ENCODE measurements around the gene CALN1.

CALN1 gene

GRCh38 chr7:72254455-72254854 is 157.7 kb downstream of the CALN1 start:
- DNase-seq, result no peak
- Histone ChIP-seq H3K79me2 (ENCODE audit: low read length) (no peaks in the 10 kb centered on the region), H4K20me1 (ENCODE audit: insufficient read depth, low read length) (no peaks in the 10 kb centered on the region), H3K36me3 (replicated peaks; ENCODE audit: insufficient read depth, low read length) (no peaks in the 10 kb centered on the region), H3K4me3 (ENCODE audit: low read length) (no peak overlapping the region), H3K9ac (ENCODE audit: low read length) (no peak overlapping the region), H3F3A (ENCODE audit: insufficient read depth, low read length) (no peaks in the 10 kb centered on the region), H3K9me3 (replicated peaks; ENCODE audit: insufficient read depth, low read length) (no peaks in the 10 kb centered on the region), H3K9me2 (replicated peaks; ENCODE audit: insufficient read depth, low read length) (no peaks in the 10 kb centered on the region), H3K4me1 (ENCODE audit: low read length) (no peaks in the 10 kb centered on the region), H3K27me3 (replicated peaks; ENCODE audit: insufficient read depth, low read length) (no peaks in the 10 kb centered on the region), H3K27ac (ENCODE audit: low read length) (no peak overlapping the region), H2AFZ (ENCODE audit: low read length) (no peak overlapping the region), H3K4me2 (ENCODE audit: low read depth, low read length) (no peak overlapping the region)
- TF ChIP-seq CTCF (IDR thresholded peaks at IDR 0.05; ENCODE audit: low read length) (no peak), EZH2phosphoT487 (IDR thresholded peaks at IDR 0.05; ENCODE audit: low read length) (no peak), EZH2 (optimal IDR thresholded peaks at IDR 0.05; ENCODE audit: low read depth, low read length) (no peak)

DNA sequence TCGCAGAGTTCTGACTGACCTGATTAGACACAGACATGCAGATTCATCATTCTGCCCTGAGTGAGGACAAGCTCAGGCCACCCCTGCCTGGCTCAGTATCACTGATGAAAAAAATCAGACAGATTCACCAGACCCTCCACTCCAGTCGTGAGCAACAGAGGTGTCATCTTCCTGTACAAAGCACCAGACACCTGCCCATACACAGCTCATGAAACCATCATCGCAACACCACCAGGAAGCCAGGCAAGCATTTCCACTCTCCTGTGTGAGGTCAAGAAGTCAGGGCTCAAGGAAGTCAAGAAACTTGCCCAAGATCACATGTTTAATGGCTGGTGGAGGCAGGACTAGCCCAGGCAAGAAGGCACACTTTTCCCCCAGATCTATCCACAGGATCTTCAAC is 163.0 kb downstream of the CALN1 start:
- no peaks in the 10 kb centered on the region for H3K4me1 ChIP-seq (ENCODE audit: low read length)
- no peak overlapping the region for H3K4me2 ChIP-seq (ENCODE audit: low read depth, low read length)
- no peaks in the 10 kb centered on the region for H3F3A ChIP-seq (ENCODE audit: insufficient read depth, low read length)
- H2AFZ ChIP-seq (ENCODE audit: low read length), result no peak overlapping the region
- H3K9me2 ChIP-seq (replicated peaks; ENCODE audit: insufficient read depth, low read length), result no peaks in the 10 kb centered on the region
- no peak overlapping the region for H3K9ac ChIP-seq (ENCODE audit: low read length)
- no peaks in the 10 kb centered on the region for H3K36me3 ChIP-seq (replicated peaks; ENCODE audit: insufficient read depth, low read length)
- no peaks in the 10 kb centered on the region for H3K79me2 ChIP-seq (ENCODE audit: low read length)
- no peaks in the 10 kb centered on the region for H4K20me1 ChIP-seq (ENCODE audit: insufficient read depth, low read length)
- H3K27me3 ChIP-seq (replicated peaks; ENCODE audit: insufficient read depth, low read length), result no peaks in the 10 kb centered on the region
- DNase-seq, result peak; percentile 55
- H3K27ac ChIP-seq (ENCODE audit: low read length), result no peak overlapping the region
- TF ChIP-seq EZH2 (optimal IDR thresholded peaks at IDR 0.05; ENCODE audit: low read depth, low read length), result no peak
- TF ChIP-seq EZH2phosphoT487 (IDR thresholded peaks at IDR 0.05; ENCODE audit: low read length), result no peak
- no peak for TF ChIP-seq CTCF (IDR thresholded peaks at IDR 0.05; ENCODE audit: low read length)
- no peak overlapping the region for H3K4me3 ChIP-seq (ENCODE audit: low read length)
- H3K9me3 ChIP-seq (replicated peaks; ENCODE audit: insufficient read depth, low read length), result no peaks in the 10 kb centered on the region

GRCh38 chr7:72244826-72245398 is 167.2 kb downstream of the CALN1 start:
- no peak for TF ChIP-seq EZH2 (optimal IDR thresholded peaks at IDR 0.05; ENCODE audit: low read depth, low read length)
- TF ChIP-seq CTCF (IDR thresholded peaks at IDR 0.05; ENCODE audit: low read length), result no peak
- no peak for TF ChIP-seq EZH2phosphoT487 (IDR thresholded peaks at IDR 0.05; ENCODE audit: low read length)

More at GRCh38 chr7:72244826-72245398, 167.2 kb downstream of the CALN1 start:
- no peak for DNase-seq
- H3K79me2 ChIP-seq (ENCODE audit: low read length), result no peaks in the 10 kb centered on the region
- H3F3A ChIP-seq (ENCODE audit: insufficient read depth, low read length), result no peaks in the 10 kb centered on the region
- no peak overlapping the region for H2AFZ ChIP-seq (ENCODE audit: low read length)
- no peaks in the 10 kb centered on the region for H3K9me3 ChIP-seq (replicated peaks; ENCODE audit: insufficient read depth, low read length)
- no peaks in the 10 kb centered on the region for H3K27me3 ChIP-seq (replicated peaks; ENCODE audit: insufficient read depth, low read length)
- no peaks in the 10 kb centered on the region for H3K9me2 ChIP-seq (replicated peaks; ENCODE audit: insufficient read depth, low read length)
- H3K36me3 ChIP-seq (replicated peaks; ENCODE audit: insufficient read depth, low read length), result no peaks in the 10 kb centered on the region
- H4K20me1 ChIP-seq (ENCODE audit: insufficient read depth, low read length), result no peaks in the 10 kb centered on the region
- no peak overlapping the region for H3K9ac ChIP-seq (ENCODE audit: low read length)
- H3K27ac ChIP-seq (ENCODE audit: low read length), result no peak overlapping the region
- H3K4me1 ChIP-seq (ENCODE audit: low read length), result no peaks in the 10 kb centered on the region
- H3K4me3 ChIP-seq (ENCODE audit: low read length), result no peak overlapping the region
- H3K4me2 ChIP-seq (ENCODE audit: low read depth, low read length), result no peak overlapping the region
